Urothelium cell line (cell line): ENCODE results near the gene TULP3.

Experiments used
- DNase-seq: peaks from one replicate; pipeline ENCODE4 v3.0.0; 2011; ENCODE audit warnings: low spot score, mixed read lengths
- FAIRE-seq: peaks from 2 replicates; lab custom pipeline; 2011; peaks lifted over from hg19 to GRCh38; lab: Jason Lieb, UNC

The TULP3 gene

GRCh38 chr12:2876431-2877046 is 14.2 kb upstream of the TULP3 start:
- peak; percentile 59 for DNase-seq
- no peak for FAIRE-seq

- DNase-seq (peak; percentile 98), FAIRE-seq (peak; percentile 88)
Measured at GRCh38 chr12:2877047-2877952, 13.4 kb upstream of the TULP3 start, which contains the start of the genes FOXM1 and RHNO1. TSS of gene FOXM1 (minus strand) at chr12:2877174. CDS start at chr12:2874478, 2,696 bp downstream. TSS of gene RHNO1 (plus strand) at chr12:2877223. CDS start at chr12:2885367, 8,144 bp downstream.

- FAIRE-seq (peak; percentile 88), DNase-seq (no peak)
Measured at GRCh38 chr12:2877953-2878732, 12.5 kb upstream of the TULP3 start.

- FAIRE-seq (no peak), DNase-seq (no peak)
Measured at GRCh38 chr12:2879853-2880252, 10.8 kb upstream of the TULP3 start.

- DNase-seq (no peak), FAIRE-seq (no peak)
Measured at GRCh38 chr12:2884810-2885209, 5.9 kb upstream of the TULP3 start.

GRCh38 chr12:2886768-2887450 is 3.8 kb upstream of the TULP3 start:
- no peak for FAIRE-seq
- DNase-seq: no peak

- FAIRE-seq: no peak
- DNase-seq: no peak
Measured at GRCh38 chr12:2890001-2890387, 697 bp upstream of the TULP3 start.

GRCh38 chr12:2891240-2892053 is 756 bp downstream of the TULP3 start:
- FAIRE-seq (no peak), DNase-seq (peak; percentile 61)

GRCh38 chr12:2892246-2892645 is 1.6 kb downstream of the TULP3 start:
- DNase-seq: no peak
- no peak for FAIRE-seq

GRCh38 chr12:2893007-2893406 is 2.3 kb downstream of the TULP3 start:
- peak; percentile 61 for DNase-seq
- FAIRE-seq: peak; percentile 20

- no peak for FAIRE-seq
Measured at GRCh38 chr12:2895051-2895451, 4.4 kb downstream of the TULP3 start.

GRCh38 chr12:2895511-2895910 is 4.8 kb downstream of the TULP3 start:
- DNase-seq (no peak), FAIRE-seq (peak; percentile 81)

More at GRCh38 chr12:2895051-2895451, 4.4 kb downstream of the TULP3 start:
- DNase-seq: no peak

GRCh38 chr12:2897418-2897817 is 6.7 kb downstream of the TULP3 start:
- DNase-seq (no peak), FAIRE-seq (no peak)

GRCh38 chr12:2900642-2901041 is 10.0 kb downstream of the TULP3 start:
- no peak for FAIRE-seq
- no peak for DNase-seq

- DNase-seq: no peak
- peak; percentile 73 for FAIRE-seq
Measured at GRCh38 chr12:2902272-2902880, 11.7 kb downstream of the TULP3 start.

GRCh38 chr12:2904260-2904659 is 13.6 kb downstream of the TULP3 start:
- DNase-seq (no peak), FAIRE-seq (no peak)

- DNase-seq (no peak), FAIRE-seq (peak; percentile 23)
Measured at GRCh38 chr12:2912216-2912575, 21.5 kb downstream of the TULP3 start.

- FAIRE-seq (no peak), DNase-seq (no peak)
Measured at GRCh38 chr12:2919249-2919648, 28.6 kb downstream of the TULP3 start.

- FAIRE-seq: no peak
Measured at GRCh38 chr12:2922329-2922728, 31.6 kb downstream of the TULP3 start.

More at GRCh38 chr12:2922329-2922728, 31.6 kb downstream of the TULP3 start:
- no peak for DNase-seq
